ENCODE data around the gene EPHA1.

EPHA1 gene

GRCh38 chr7:143454091-143454680, 45.5 kb upstream of the EPHA1 start:
- Mint-ChIP-seq H3K4me1 (no peaks in the 10 kb centered on the region), H3K27ac (peak overlapping the region; percentile 26), H3K4me3 (no peak overlapping the region), H3K9me3 (no peaks in the 10 kb centered on the region), H3K36me3 (ENCODE audit: low read depth) (no peaks in the 10 kb centered on the region), H3K27me3 (ENCODE audit: low read depth, poor library complexity) (peaks cover 8% of the 10 kb centered on the region)
- TF ChIP-seq CTCF (IDR thresholded peaks at IDR 0.05): no peak
- DNase-seq: no peak

GRCh38 chr7:143452495-143452894, 43.8 kb upstream of the EPHA1 start:
- Mint-ChIP-seq H3K4me3 (no peak overlapping the region), H3K27me3 (ENCODE audit: low read depth, poor library complexity) (peaks cover 8% of the 10 kb centered on the region), H3K27ac (no peak overlapping the region), H3K36me3 (ENCODE audit: low read depth) (no peaks in the 10 kb centered on the region), H3K4me1 (no peaks in the 10 kb centered on the region), H3K9me3 (no peaks in the 10 kb centered on the region)
- DNase-seq: no peak
- no peak for TF ChIP-seq CTCF (IDR thresholded peaks at IDR 0.05)

GRCh38 chr7:143451746-143452145, 43.1 kb upstream of the EPHA1 start:
- no peak for DNase-seq
- TF ChIP-seq CTCF (IDR thresholded peaks at IDR 0.05): no peak
- Mint-ChIP-seq H3K27me3 (ENCODE audit: low read depth, poor library complexity) (peaks cover 8% of the 10 kb centered on the region), H3K4me1 (no peaks in the 10 kb centered on the region), H3K9me3 (no peaks in the 10 kb centered on the region), H3K4me3 (no peak overlapping the region), H3K27ac (no peak overlapping the region), H3K36me3 (ENCODE audit: low read depth) (no peaks in the 10 kb centered on the region)

- Mint-ChIP-seq H3K9me3 (no peaks in the 10 kb centered on the region), H3K27ac (no peak overlapping the region), H3K27me3 (ENCODE audit: low read depth, poor library complexity) (peaks cover 6% of the 10 kb centered on the region), H3K4me1 (no peaks in the 10 kb centered on the region), H3K36me3 (ENCODE audit: low read depth) (no peaks in the 10 kb centered on the region), H3K4me3 (no peak overlapping the region)
- DNase-seq: no peak
- TF ChIP-seq CTCF (IDR thresholded peaks at IDR 0.05): no peak
These were observed 42.5 kb upstream of the EPHA1 start for GRCh38 chr7:143451122-143451521.

- no peak for TF ChIP-seq CTCF (IDR thresholded peaks at IDR 0.05)
- Mint-ChIP-seq H3K27ac (no peak overlapping the region), H3K27me3 (ENCODE audit: low read depth, poor library complexity) (peaks cover 4% of the 10 kb centered on the region), H3K4me1 (no peaks in the 10 kb centered on the region), H3K36me3 (ENCODE audit: low read depth) (no peaks in the 10 kb centered on the region), H3K9me3 (no peaks in the 10 kb centered on the region), H3K4me3 (no peak overlapping the region)
- DNase-seq: no peak
These were observed 41.1 kb upstream of the EPHA1 start for GRCh38 chr7:143449793-143450192.

- Mint-ChIP-seq H3K36me3 (ENCODE audit: low read depth) (no peaks in the 10 kb centered on the region), H3K9me3 (no peaks in the 10 kb centered on the region), H3K4me1 (no peaks in the 10 kb centered on the region), H3K27me3 (ENCODE audit: low read depth, poor library complexity) (peaks cover 4% of the 10 kb centered on the region), H3K4me3 (no peak overlapping the region), H3K27ac (no peak overlapping the region)
- TF ChIP-seq CTCF (IDR thresholded peaks at IDR 0.05): no peak
- no peak for DNase-seq
These were observed 39.8 kb upstream of the EPHA1 start for GRCh38 chr7:143448429-143448828.

All from nephron progenitor cell (in vitro differentiated cells).